Stimulated activated CD4-positive, alpha-beta T cell treated with anti-CD3 and anti-CD28 coated beads, TNF-alpha, amount 100 ng/mL, for 24 hours (primary cell): Measurements from ENCODE around the gene PPIL6.

Source experiments
- DNase-seq, 3 experiments: peaks; one replicate each; pipeline ENCODE4 v3.0.0-alpha.2; 2020; ENCODE audit warnings: low read depth in 3 of 3

PPIL6 gene

DNA sequence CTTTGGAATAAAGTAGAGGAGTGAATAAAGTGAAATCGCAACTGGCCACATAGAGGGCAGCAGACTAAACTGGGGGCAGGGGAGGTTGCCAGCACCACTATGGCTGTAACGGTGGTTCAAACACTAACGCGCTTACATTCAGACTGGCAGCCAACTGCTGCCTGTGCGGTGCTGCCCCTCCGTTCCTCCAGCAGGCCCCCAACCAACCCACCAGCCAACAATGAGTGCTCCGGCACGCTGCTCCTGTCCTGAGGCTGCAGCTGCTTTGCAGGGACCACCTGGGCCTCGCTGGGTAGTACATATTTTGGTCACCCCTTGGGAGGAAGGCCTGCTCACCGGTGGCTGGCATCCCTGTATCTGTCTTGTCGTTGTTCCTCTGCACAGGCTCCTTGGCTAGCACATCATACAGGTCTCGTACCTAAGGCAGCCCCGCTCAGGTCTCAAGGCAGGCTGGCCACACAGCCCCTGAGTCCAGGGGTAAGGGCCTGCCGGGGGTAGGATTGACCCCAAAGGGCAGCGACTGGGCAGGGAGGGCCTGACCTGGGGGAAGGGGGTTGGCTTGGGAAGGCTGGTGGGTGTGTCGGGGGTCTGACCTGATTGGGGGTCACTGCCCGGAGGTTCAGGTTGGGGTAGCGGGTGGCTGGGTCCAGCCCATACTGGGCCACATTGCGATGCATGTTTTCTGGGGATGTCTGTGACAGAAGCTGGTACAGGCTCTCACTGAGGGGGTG, 8.8 kb upstream of the PPIL6 start:
- DNase-seq: no peak

- DNase-seq: no peak
These were observed 8.2 kb upstream of the PPIL6 start for GRCh38 chr6:109448615-109449014.

DNA sequence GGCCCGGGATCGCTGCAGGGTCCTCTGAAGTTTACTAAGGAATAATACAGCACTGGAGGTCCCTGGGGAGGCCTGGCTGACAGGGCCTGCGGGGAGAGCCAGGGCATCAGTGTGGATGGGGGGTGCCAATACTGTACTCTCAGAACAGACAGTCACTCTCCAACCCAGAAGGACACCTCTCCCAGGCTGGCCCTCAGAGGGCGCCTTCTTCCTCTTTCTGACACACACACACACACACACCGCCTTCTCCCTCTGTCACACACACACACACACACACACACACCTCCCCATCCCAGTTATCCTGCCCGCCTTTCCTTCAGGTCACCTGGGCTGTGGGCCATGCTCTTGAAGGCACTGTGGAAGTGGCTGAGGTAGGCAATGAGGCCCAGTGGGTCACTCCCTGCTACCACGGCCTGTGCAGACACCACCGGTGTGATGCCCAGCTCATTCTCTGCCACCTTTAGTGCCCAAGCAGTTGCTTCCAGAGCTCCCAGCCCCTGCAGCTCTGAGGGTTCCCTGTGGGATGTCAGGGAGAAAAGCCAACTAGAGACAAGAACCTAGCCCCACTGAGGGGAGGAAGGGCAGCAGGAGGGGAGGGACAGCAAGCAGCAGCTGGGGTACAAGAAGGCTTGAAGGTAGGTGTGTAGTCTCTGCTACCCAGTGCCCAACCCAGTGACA, 7.6 kb upstream of the PPIL6 start:
- no peak for DNase-seq

DNA sequence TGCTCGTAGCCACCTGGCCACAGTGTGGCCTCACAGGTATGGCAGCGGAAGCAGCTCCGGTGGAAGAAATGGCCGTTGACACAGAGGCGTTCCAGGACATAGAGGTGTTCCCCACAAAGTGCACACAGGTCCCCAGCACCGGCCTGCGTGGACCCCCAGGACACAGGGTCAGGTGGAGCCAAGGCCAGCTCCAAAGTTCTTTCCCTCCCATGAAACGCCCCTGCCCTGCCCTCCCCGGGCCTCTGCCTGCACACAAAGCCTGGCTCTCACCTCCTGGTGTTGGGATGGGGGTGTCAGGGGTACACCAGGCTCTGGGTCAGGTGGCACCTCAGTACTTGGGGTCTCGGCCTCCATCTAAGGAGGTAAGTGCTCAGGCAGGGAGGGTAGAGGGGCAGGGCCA, 6.7 kb upstream of the PPIL6 start:
- no peak for DNase-seq

DNA sequence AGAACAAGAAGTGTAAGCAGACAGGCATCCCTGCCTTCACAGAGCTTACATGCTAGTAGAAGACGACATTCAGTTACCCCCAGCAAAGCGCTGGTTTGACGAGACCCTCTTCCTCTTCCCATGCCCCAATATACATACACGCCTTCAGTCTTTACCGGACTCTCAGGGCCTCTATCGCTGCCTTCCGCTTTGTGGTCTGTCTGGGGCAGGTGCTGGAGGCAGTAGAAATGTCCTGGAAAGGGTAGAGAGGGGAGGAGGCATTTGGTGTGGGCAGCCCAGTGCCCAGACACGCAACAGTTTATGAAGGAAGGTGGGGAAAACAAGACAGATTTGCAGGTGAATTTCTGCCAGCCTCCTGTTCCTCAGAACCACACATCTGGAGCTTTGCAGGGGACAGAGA, 6.1 kb upstream of the PPIL6 start:
- DNase-seq: no peak

- no peak for DNase-seq
These were observed 5.6 kb upstream of the PPIL6 start for GRCh38 chr6:109446072-109446471.

- DNase-seq: no peak
These were observed 5.0 kb upstream of the PPIL6 start for GRCh38 chr6:109445382-109445781.

- no peak for DNase-seq
These were observed 3.1 kb upstream of the PPIL6 start for GRCh38 chr6:109443425-109443950.

DNA sequence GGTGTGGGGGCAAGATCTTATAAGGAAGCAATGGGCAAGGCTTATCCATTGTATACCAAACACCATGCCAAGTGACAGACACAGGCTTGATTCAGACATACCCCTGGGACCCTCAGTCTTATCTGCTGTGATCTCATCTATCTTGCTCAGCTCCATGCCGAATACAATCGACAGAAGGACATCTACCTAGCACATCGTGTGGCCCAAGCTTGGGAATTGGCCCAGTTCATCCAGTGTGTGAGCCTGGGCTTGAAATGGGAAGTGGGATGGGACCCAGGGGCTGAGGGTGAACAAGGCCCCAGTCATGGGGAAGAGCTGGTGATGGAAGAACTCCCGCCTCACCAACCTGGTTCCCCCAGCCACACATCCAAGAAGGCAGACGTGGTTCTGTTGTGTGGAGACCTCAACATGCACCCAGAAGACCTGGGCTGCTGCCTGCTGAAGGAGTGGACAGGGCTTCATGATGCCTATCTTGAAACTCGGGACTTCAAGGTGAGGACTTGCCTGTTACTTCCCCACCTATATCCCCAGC, 2.0 kb upstream of the PPIL6 start:
- no peak for DNase-seq

GRCh38 chr6:109441069-109441816, 815 bp upstream of the PPIL6 start:
- peak in 1 of 3 experiments; percentile 41 for DNase-seq

- DNase-seq: no peak
These were observed 4.4 kb downstream of the PPIL6 start for GRCh38 chr6:109436041-109436440.

- no peak for DNase-seq
These were observed 6.0 kb downstream of the PPIL6 start for GRCh38 chr6:109434456-109434855.

- DNase-seq: no peak
These were observed 10.9 kb downstream of the PPIL6 start for GRCh38 chr6:109429496-109429895.

DNA sequence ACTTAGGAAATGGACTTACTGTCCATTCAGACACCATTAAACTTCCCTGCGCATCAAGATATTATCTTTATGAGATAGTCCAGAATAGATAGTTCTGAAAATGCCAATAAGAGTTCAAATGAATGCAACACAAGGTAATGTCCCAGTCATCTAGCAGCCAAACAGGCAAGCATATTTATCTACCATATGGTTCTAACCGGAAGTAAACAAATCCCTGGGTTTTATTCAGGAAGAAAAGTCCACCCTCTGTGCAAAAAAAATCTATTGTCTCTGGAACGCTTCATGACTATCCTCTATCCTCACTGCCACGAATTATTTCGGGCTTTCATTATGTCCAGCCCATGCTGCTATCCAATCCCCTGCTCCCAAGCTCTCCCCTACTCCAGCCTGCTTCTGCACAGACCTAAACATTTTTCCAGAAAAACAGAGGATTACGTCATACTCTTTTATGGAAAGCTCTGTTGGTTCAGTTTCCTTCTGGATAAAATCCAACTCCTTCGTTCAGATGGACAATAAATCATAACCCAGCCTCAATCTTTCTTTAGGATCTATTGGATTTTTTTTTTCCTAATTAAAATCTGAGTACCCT, 11.4 kb downstream of the PPIL6 start:
- DNase-seq: no peak

- DNase-seq: no peak
These were observed 15.5 kb downstream of the PPIL6 start for GRCh38 chr6:109424946-109425345.

DNA sequence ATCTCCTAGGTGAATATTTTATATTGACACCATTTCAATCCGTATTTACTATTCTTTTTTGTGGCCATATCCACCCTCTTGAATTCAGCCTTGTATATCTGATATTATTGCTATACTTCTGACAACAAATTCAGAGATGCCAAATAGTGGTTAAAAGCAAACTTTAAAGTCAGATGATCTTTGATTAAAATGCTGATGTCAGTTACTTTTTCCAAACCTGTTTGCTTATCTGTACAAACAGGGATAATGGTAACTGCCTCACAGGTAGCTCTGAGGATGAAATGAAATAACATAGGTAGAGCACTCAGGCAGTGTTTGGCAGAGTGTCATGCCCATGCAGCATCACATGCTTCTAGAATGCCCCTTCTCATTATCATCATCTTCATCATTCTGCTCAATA, 19.2 kb downstream of the PPIL6 start:
- DNase-seq: no peak

DNA sequence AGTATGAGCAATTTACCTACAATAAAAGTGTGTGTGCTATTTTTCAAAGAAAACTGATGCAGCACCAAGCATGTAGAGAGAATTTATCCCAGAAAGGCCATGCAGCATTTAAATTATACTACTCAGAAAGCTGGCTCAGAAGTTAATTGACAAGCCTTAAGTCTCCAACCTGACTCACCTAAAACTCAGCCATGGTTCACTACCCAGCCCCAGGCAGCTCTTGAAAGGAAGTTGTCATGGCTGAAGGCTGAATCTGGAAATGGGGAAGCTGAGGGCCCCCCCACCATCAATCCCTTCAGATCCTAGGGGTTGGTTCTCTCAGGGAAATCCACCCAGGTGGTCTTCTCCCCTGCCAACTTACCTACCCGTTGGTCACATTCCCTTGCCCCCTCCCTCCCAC, 19.7 kb downstream of the PPIL6 start:
- no peak for DNase-seq

DNA sequence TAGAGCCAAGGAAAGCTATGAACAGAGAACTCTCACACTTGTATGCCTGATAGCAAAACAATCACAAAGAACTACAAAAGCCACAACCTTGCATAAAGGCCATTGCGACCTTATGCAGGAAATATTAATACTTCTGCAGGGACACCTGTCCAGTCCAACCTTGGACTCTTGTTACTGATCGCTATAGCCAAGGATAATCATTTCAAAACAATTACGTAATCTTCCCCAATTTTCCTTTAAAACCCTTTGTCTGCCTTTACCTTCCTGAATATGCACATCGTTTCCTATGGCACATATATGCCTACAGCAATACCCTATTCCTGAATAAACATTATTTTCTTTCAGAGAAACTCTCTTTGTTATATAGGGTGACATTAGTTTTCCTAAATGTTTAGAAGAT, 22.8 kb downstream of the PPIL6 start:
- DNase-seq: no peak

DNA sequence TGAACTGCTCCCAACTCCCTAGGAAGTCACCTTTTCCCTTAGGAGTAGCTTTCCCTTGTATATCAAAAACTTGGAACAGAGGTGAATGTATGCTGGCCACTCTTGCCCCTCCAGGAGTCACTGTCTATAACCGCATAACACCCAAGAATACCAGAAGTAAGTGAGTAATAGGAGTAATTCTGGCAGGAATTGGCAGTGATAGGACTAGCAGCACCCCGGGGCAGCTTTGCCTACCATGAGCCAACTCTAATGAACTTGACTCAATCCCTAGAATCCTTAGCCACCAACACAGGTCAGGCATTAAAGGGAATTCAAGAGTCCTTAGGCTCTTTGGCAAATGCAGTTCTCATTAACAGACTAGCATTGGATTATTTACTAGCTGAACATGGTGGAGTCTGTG, 29.4 kb downstream of the PPIL6 start:
- no peak for DNase-seq

- no peak for DNase-seq
These were observed 34.2 kb downstream of the PPIL6 start for GRCh38 chr6:109406196-109406595.

DNA sequence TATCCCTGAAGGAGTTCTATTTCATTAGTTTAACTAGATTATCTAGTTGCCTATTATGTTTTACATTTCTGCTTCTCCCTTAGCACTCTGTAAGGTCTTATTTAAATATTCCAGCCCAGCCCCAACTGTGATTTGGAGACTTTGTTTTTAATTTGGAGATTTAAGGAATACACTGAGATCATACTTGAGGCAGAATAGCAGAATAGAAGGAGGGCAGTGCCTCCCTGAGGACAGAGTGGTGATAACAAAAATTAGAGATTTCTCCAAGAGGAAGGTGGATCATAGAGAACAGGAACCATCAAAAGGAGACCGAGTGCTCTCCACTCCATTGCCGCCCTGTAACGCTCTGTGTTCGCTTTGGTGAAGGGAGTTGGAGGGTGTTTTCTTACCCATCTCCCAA, 43.4 kb downstream of the PPIL6 start:
- DNase-seq: no peak
